SKM-1 treated with dmso at 0.1 percent for 144 hours (cell line): ENCODE data around the gene PDGFRA.
"Not testable (repeated sequence)": the region's sequence is repeated elsewhere in the genome, so short reads cannot be mapped to it uniquely, and the experiment has no call there.

Source experiments
- DNase-seq: peaks from one replicate; lab custom pipeline; 2025; ENCODE audit not compliant: unreplicated experiment; lab: John Stamatoyannopoulos, UW

PDGFRA gene

DNA sequence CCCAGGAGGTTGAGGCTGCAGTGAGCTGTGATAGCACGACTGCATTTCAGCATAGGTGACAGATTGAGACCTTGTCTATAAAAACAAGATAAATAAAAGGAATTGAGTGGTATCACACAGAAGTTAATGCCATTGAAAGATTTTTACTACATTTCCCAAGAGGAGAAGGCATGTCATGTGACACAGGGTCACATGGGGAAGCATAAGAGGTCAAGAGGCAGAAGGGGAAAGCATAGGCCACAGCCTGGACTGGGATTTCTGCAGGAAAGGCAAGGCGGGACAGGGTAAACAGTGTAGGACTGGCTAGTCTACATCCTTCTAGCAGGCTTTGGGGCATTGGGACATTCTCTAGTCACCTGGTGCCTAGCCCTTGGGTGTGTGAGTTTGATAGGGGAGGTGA, 88.6 kb downstream of the PDGFRA start:
- DNase-seq = no peak

DNA sequence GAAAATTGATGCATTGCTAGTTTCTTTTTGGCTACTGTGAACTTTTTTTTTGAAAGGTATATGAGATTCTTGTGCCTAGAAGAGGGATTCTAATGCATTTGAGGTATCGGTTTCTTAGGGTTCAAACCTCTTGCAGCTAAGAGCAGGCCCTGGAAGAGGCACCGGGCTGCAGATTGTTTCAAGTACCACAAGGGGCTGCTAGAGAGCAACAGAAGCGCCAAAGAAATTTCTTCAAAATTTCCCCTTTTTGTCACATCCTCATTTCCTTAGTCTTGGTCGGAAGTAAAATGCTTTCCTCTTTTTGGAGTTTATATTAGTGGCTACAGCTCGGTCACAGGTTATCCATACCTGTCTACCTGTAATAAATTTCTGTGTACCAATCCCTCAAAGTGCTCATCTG, 89.8 kb downstream of the PDGFRA start:
- peak; percentile 78 for DNase-seq

DNA sequence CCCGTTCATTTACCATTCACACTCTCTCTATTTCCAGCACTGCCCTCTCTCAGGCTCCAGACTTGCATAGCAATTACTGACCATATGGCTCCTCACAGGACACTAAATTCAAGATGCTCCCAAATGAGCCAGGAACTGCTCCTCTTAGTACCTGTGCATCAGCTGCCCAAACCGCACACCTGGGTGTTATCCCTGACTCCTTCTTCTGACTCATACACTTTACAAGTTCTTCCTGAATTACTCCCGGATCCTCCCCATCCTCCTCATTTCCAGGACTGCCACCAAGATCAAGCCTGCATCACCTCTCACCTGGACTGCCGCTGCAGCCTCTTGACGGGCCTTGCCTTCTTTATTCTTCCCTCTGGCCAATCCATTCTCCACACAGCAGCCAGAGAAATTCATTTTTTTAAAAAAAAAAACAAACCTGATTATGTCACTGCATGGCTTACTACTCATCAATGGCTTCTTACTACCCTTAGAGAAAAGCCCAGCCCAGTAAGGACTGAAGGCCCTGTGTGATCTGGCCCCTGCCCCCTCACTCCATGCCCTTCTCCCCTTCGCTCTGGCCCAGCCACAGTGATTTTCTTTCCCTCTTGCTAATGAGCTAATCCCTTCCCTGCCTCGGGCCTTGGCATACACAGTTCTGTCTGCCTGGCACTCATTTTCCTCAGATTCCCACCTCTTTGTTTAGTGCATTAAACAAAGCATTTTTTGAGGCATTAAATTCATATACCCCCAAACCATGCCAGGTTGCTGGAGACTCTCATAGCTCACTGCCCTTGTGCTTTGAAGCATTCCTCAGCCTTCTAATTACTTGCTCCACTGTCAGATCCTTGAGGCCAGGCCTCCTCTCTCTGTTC, 92.0 kb downstream of the PDGFRA start:
- DNase-seq = no peak

DNA sequence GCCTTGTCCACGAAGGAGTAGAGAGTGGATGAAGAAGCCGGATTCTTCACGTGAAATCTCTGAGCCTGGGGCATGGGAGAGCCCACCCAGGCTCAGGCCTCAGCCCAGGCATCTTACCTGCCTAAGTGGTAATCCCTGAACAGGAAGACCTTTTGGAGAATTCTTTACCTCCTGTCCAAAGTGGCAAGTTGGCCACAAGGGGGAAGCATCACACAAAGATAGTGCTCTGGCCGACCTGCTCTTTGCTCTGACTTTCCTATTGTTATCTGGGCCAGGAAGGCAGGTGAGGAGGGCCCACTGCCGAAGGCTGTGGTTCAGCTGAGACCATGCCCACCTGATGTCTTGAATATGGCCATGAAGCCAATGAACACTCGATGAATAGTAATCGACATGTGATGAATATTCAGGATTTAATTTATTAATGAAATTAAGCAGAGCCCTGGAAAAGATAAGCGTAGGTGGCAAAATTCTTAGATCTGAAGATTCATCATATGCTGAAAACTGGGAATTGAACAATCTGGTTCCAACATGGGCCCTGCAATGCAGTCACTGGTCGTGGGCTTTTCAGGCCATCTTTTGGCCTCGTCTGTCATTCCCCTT, 93.8 kb downstream of the PDGFRA start:
- DNase-seq = peak; percentile 68

DNA sequence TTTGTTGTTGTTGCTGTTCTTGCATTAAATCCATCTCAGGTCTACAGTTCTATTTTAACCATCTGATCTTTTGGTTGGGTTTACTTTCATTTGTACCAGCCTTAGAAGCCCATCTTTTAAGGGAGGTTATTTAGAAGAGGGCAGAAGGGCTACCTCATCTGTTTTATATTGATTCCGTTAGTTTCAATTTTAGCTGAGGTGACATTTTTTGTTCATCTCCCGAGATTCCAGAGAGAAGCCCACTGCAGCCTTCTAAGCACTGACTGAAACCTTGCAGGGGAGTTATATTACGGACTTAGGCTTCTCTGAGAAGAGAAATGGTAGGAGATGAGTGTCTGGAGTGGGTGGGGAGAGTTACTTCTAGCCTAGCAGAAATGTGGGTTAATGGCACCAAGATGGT, 101.8 kb downstream of the PDGFRA start:
- DNase-seq = no peak

DNA sequence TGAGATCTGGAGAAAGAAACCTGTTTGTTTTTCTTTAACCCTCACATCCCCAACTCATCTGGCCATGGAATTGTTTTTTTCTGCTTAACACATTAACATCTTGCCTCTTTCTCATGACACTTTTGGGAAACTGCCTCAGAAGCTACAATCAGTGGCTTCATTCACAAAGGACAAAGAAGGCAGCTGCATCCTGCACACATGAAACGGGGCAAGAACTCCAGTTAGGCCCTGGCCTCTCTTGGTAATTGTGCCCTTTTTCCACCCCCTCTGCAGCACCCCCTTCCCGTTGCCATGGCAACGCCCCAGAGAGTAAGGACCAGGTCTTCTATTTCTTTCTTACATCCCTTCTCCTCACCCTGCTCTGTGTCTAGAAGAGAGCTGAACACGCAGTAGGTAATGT, 103.4 kb downstream of the PDGFRA start:
- no peak for DNase-seq

- DNase-seq = no peak
Measured at GRCh38 chr4:54333657-54334056, 104.6 kb downstream of the PDGFRA start.

DNA sequence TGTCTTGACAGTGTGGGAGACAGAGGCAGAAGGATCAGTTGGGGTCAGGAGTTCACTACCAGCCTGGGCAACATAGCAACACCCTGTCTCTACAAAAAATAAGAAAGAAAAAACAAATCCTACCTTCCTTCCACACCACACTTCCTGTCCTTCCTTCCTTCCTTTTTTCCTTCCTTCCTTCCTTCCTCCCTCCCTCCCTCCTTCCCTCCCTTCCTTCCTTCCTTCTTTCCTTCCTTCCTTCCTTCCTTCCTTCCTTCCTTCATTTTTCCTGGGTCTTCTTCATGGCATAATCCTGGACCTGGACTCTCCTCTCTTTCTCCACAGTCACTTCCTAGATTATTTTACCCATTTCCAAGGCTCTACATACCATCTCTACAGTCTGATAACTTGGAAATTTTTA, 105.7 kb downstream of the PDGFRA start:
- DNase-seq = not testable (repeated sequence)

- DNase-seq = no peak
Measured at GRCh38 chr4:54337009-54337408, 107.9 kb downstream of the PDGFRA start.

GRCh38 chr4:54342067-54342466, 113.0 kb downstream of the PDGFRA start:
- not testable (repeated sequence) for DNase-seq
